CD4-positive, alpha-beta T cell treated with Interleukin-2 at 100 ng/mL for 4 hours (primary cell): ENCODE measurements around the gene RASAL3.

Experiments used
- DNase-seq: peaks from one replicate; pipeline ENCODE4 v3.0.0-alpha.2; 2020; ENCODE audit warnings: low spot score

The RASAL3 gene

GRCh38 chr19:15433519-15434069 lies 30.8 kb downstream of the RASAL3 start:
- DNase-seq: no peak

GRCh38 chr19:15432629-15433518 lies 31.5 kb downstream of the RASAL3 start:
- peak; percentile 92 for DNase-seq

- DNase-seq: no peak
These were observed 32.3 kb downstream of the RASAL3 start for GRCh38 chr19:15432018-15432494.

- no peak for DNase-seq
These were observed 32.8 kb downstream of the RASAL3 start for GRCh38 chr19:15431396-15432017.

GRCh38 chr19:15430526-15431120 lies 33.7 kb downstream of the RASAL3 start:
- DNase-seq: no peak

- no peak for DNase-seq
These were observed 34.4 kb downstream of the RASAL3 start for GRCh38 chr19:15429825-15430467.

GRCh38 chr19:15428956-15429824 lies 35.2 kb downstream of the RASAL3 start:
- DNase-seq: no peak

GRCh38 chr19:15427991-15428471 lies 36.3 kb downstream of the RASAL3 start:
- DNase-seq: no peak

GRCh38 chr19:15427350-15427700 lies 37.0 kb downstream of the RASAL3 start:
- no peak for DNase-seq

- DNase-seq: no peak
These were observed 37.6 kb downstream of the RASAL3 start for GRCh38 chr19:15426485-15427349.

GRCh38 chr19:15425321-15425950 lies 38.9 kb downstream of the RASAL3 start:
- DNase-seq: no peak

- no peak for DNase-seq
These were observed 39.6 kb downstream of the RASAL3 start for GRCh38 chr19:15424692-15425272.

- DNase-seq: no peak
These were observed 40.2 kb downstream of the RASAL3 start for GRCh38 chr19:15424121-15424520.

- no peak for DNase-seq
These were observed 41.2 kb downstream of the RASAL3 start for GRCh38 chr19:15423130-15423529.

- DNase-seq: no peak
These were observed 41.9 kb downstream of the RASAL3 start for GRCh38 chr19:15422296-15423075.

GRCh38 chr19:15421721-15422260 lies 42.6 kb downstream of the RASAL3 start:
- no peak for DNase-seq

- DNase-seq: no peak
These were observed 43.1 kb downstream of the RASAL3 start for GRCh38 chr19:15421136-15421695.
